OCI-LY7 (cell line): ENCODE results near the gene PSMD5. TPM values are rescaled to one million over a fixed set of nuclear protein-coding genes. Genes with fewer than 3 reads are reported as not detected.
A peak's percentile ranks its signal among the peaks of the same experiment; 100 is the strongest.

Experiments used
- BruUV-seq: library from RNA; stranded (reverse); fragments of 400-500 nt; replicated peaks from 2 replicates; lab custom pipeline; 2021; lab: Mats Ljungman, UMichigan
- CTCF ChIA-PET: fragments of 300-600 bp; sonication (Branson Sonifier 250); formaldehyde crosslinking; loops from one replicate; lab custom pipeline; 2022; ENCODE audit warnings: antibody characterized with exemption; ENCODE audit not compliant: unreplicated experiment; lab: Charles Lee
- POLR2A ChIA-PET: fragments of 300-600 bp; sonication (Branson Sonifier 250); formaldehyde crosslinking; loops from one replicate; lab custom pipeline; 2022; ENCODE audit warnings: antibody characterized with exemption; lab: Charles Lee
- DNase-seq: peaks from one replicate; pipeline ENCODE4 v3.0.0-alpha.2; 2015; ENCODE audit warnings: low spot score
- H2AFZ ChIP-seq: fragments of 200-600 bp; sonication (generic), shearing (Covaris generic); 2 replicates; pipeline ENCODE4 v1.6.1; 2014; ENCODE audit warnings: mild to moderate bottlenecking, antibody characterized with exemption, low read length, moderate library complexity
- H3K27ac ChIP-seq: fragments of 200-600 bp; sonication (generic); 2 replicates; pipeline ENCODE4 v1.5.1; 2014; ENCODE audit warnings: mixed run types, low read depth, mild to moderate bottlenecking, moderate library complexity, low read length, inconsistent platforms; ENCODE audit not compliant: poor library complexity, severe bottlenecking
- H3K36me3 ChIP-seq: fragments of 200-600 bp; sonication (generic); 2 replicates; pipeline ENCODE4 v1.6.1; 2014; ENCODE audit warnings: mild to moderate bottlenecking, antibody characterized with exemption, low read length, moderate library complexity, mixed read lengths; ENCODE audit not compliant: insufficient read depth
- H3K4me1 ChIP-seq: fragments of 200-600 bp; sonication (generic); 2 replicates; pipeline ENCODE4 v1.5.1; 2014; ENCODE audit warnings: mild to moderate bottlenecking, low read length; ENCODE audit not compliant: insufficient read depth, poor library complexity, severe bottlenecking
- H3K4me2 ChIP-seq: fragments of 200-600 bp; sonication (generic); 2 replicates; pipeline ENCODE4 v1.6.1; 2014; ENCODE audit warnings: mild to moderate bottlenecking, low read length
- H3K4me3 ChIP-seq: fragments of 200-600 bp; sonication (generic); 2 replicates; pipeline ENCODE4 v1.5.1; 2014; ENCODE audit warnings: mild to moderate bottlenecking, low read depth, low read length; ENCODE audit not compliant: poor library complexity, severe bottlenecking
- H3K79me2 ChIP-seq: fragments of 200-600 bp; sonication (generic); 2 replicates; pipeline ENCODE4 v1.6.1; 2016; ENCODE audit warnings: low read depth, mild to moderate bottlenecking, low read length, moderate library complexity, mixed read lengths; ENCODE audit not compliant: insufficient read depth
- H3K9me2 ChIP-seq: fragments of 200-600 bp; sonication (generic); 2 replicates; pipeline ENCODE4 v1.6.1; 2016; ENCODE audit warnings: mild to moderate bottlenecking, low read length, mixed read lengths; ENCODE audit not compliant: insufficient read depth
- H3K9me3 ChIP-seq: fragments of 200-600 bp; sonication (generic); 2 replicates; pipeline ENCODE4 v1.6.1; 2014; ENCODE audit warnings: mild to moderate bottlenecking, mixed run types, low read length, mixed read lengths
- H4K20me1 ChIP-seq: fragments of 200-600 bp; sonication (generic); 2 replicates; pipeline ENCODE4 v1.6.1; 2014; ENCODE audit warnings: mild to moderate bottlenecking, antibody characterized with exemption, low read length, moderate library complexity, mixed read lengths; ENCODE audit not compliant: insufficient read depth
- CTCF ChIP-seq: fragments of 200-600 bp; sonication (generic); conservative IDR thresholded peaks from 2 replicates; pipeline ENCODE4 v1.5.1; 2014; ENCODE audit warnings: mild to moderate bottlenecking, antibody characterized with exemption, low read length, moderate library complexity, mixed read lengths
- EZH2phosphoT487 ChIP-seq: fragments of 200-600 bp; sonication (generic); IDR thresholded peaks from 2 replicates; pipeline ENCODE4 v1.6.1; 2018; ENCODE audit warnings: low read depth, borderline replicate concordance, mild to moderate bottlenecking, mixed run types, antibody characterized with exemption, low read length, moderate library complexity, mixed read lengths
- intact Hi-C: fragments of 100-400 bp; cut with micrococcal nuclease; formaldehyde crosslinking; loops from one replicate; pipeline ENCODE4 v1.10.0; 2022; ENCODE audit not compliant: unreplicated experiment
- total RNA-seq, 2 experiments: library from RNA; depleted of rRNA in 1 of 2; stranded (reverse); fragments of >200 nt in 1 of 2; shearing (Covaris generic) in 1 of 2; gene quantifications; 2 replicates each; pipeline ENCODE4 v1.2.3, GENCODE V29; 2014 to 2022

Gene PSMD5
- total RNA-seq, 2 experiments from 2014 or later = 12.0 to 33.3 TPM

DNA sequence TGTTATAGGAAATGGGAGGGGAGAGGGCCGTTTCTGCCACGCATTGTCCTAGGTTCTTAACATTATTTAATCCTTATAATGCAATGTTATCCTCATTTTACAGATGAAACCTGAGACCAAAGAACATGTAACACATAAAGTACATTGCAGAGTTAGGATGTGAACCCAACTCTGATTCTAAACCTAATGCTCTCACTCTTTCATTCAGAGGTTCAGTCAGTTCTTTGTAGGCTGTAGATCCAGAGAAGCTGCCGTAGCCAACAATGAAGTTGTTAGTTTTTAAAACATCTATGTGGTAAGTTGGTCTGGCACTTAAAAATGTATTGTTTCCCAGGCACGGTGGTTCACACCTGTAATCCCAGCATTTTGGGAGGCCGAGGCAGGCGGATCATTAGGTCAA lies 10.5 kb upstream of the PSMD5 start:
- Histone ChIP-seq H3K4me1 (no peaks in the 10 kb centered on the region), H3K4me3 (no peak overlapping the region), H3K4me2 (no peak overlapping the region), H3K79me2 (no peaks in the 10 kb centered on the region), H3K9me2 (no peaks in the 10 kb centered on the region), H4K20me1 (no peaks in the 10 kb centered on the region), H3K27ac (no peak overlapping the region), H3K9me3 (no peaks in the 10 kb centered on the region), H2AFZ (no peak overlapping the region), H3K36me3 (peaks cover 72% of the 10 kb centered on the region)
- ChIA-PET POLR2A (no interaction called here), CTCF (no interaction called here)
- BruUV-seq = no TSS peak
- DNase-seq = no peak
- no peak for TF ChIP-seq CTCF
- no peak for TF ChIP-seq EZH2phosphoT487
- intact Hi-C loops = no loop called here

GRCh38 chr9:120852240-120853010 lies 9.7 kb upstream of the PSMD5 start:
- no peak for DNase-seq
- Histone ChIP-seq H3K4me1 (no peaks in the 10 kb centered on the region), H2AFZ (no peak overlapping the region), H3K9me2 (no peaks in the 10 kb centered on the region), H3K36me3 (peaks cover 64% of the 10 kb centered on the region), H3K79me2 (no peaks in the 10 kb centered on the region), H4K20me1 (no peaks in the 10 kb centered on the region), H3K4me2 (no peak overlapping the region), H3K4me3 (no peak overlapping the region), H3K27ac (no peak overlapping the region), H3K9me3 (no peaks in the 10 kb centered on the region)
- intact Hi-C loops = no loop called here
- CTCF ChIA-PET = no interaction called here
- TF ChIP-seq CTCF (no peak), EZH2phosphoT487 (no peak)
- TSS peak; percentile 26 for BruUV-seq
- POLR2A ChIA-PET = interaction anchor here (0.6 kb wide), 3 partner anchors 67 to 336 kb away, joined by 3 to 10 read pairs (median 4); no protein-coding TSS in a partner anchor

GRCh38 chr9:120851449-120851848 lies 8.7 kb upstream of the PSMD5 start:
- H4K20me1 ChIP-seq = no peaks in the 10 kb centered on the region
- no peak overlapping the region for H2AFZ ChIP-seq
- H3K79me2 ChIP-seq = no peaks in the 10 kb centered on the region
- ChIA-PET CTCF (no interaction called here), POLR2A (interaction anchor here (0.6 kb wide), 1 partner anchor 67 kb away, joined by 4 read pairs; no protein-coding TSS in a partner anchor)
- no peak for DNase-seq
- H3K36me3 ChIP-seq = peaks cover 55% of the 10 kb centered on the region
- no peaks in the 10 kb centered on the region for H3K9me2 ChIP-seq
- H3K27ac ChIP-seq = no peak overlapping the region
- intact Hi-C loops = no loop called here
- no peak overlapping the region for H3K4me3 ChIP-seq
- H3K4me1 ChIP-seq = no peaks in the 10 kb centered on the region
- H3K4me2 ChIP-seq = no peak overlapping the region
- TF ChIP-seq EZH2phosphoT487 (no peak), CTCF (no peak)
- no peaks in the 10 kb centered on the region for H3K9me3 ChIP-seq
- no TSS peak for BruUV-seq
